Small intestine (tissue), 7 donors: ENCODE data around the gene DTNB. TPM values are rescaled to one million over a fixed set of nuclear protein-coding genes. Genes with fewer than 3 reads are reported as not detected.

Experiments used
- DNase-seq, 2 donors: peaks; one replicate each; pipeline versions ENCODE4 v3.0.0 to v3.0.0-alpha.2; 2013
- FAIRE-seq: peaks from 2 replicates; lab custom pipeline; 2012; peaks lifted over from hg19 to GRCh38; lab: Jason Lieb, UNC
- H3K27ac ChIP-seq, 3 donors: one replicate each; pipeline ENCODE4 v1.5.1; 2013; ENCODE audit warnings: low read length in 2 of 3, mild to moderate bottlenecking in 2 of 3, control low read depth in 1 of 3, inconsistent platforms in 1 of 3, low read depth in 1 of 3, moderate library complexity in 1 of 3
- H3K27me3 ChIP-seq, 3 donors: one replicate each; pipeline ENCODE4 v1.6.1; 2013; ENCODE audit warnings: low read length in 3 of 3, inconsistent platforms in 1 of 3; ENCODE audit not compliant: control insufficient read depth in 3 of 3, insufficient read depth in 3 of 3
- H3K36me3 ChIP-seq, 3 donors: one replicate each; pipeline ENCODE4 v1.6.1; 2013; ENCODE audit warnings: low read length in 3 of 3, inconsistent platforms in 1 of 3, low read depth in 1 of 3, mild to moderate bottlenecking in 1 of 3, moderate library complexity in 1 of 3; ENCODE audit not compliant: control insufficient read depth in 3 of 3, insufficient read depth in 2 of 3
- H3K4me1 ChIP-seq, 3 donors: one replicate each; pipeline ENCODE4 v1.6.1; 2013; ENCODE audit warnings: low read length in 2 of 3, inconsistent platforms in 1 of 3, low read depth in 1 of 3, mild to moderate bottlenecking in 1 of 3, moderate library complexity in 1 of 3; ENCODE audit not compliant: control insufficient read depth in 3 of 3, insufficient read depth in 2 of 3
- H3K4me3 ChIP-seq, 3 donors: one replicate each; pipeline ENCODE4 v1.5.1; 2013; ENCODE audit warnings: low read length in 3 of 3, control low read depth in 1 of 3, inconsistent platforms in 1 of 3, low read depth in 1 of 3, mild to moderate bottlenecking in 1 of 3, moderate library complexity in 1 of 3
- H3K9me3 ChIP-seq, 2 donors: one replicate each; pipeline ENCODE4 v1.6.1; 2013; ENCODE audit warnings: low read depth in 1 of 2, low read length in 1 of 2; ENCODE audit not compliant: control insufficient read depth in 2 of 2, insufficient read depth in 1 of 2
- WGBS, 3 donors: extraction: QIAGEN DNeasy Blood & Tissue Kit; methylation state at CpG; one replicate each; pipeline ENCODE4 v1.1.7; 2013; 5-methylcytosine and 5-hydroxymethylcytosine counted together
- polyA plus RNA-seq, 4 donors: library from polyadenylated mRNA; stranded (reverse) in 3 of 4; unstranded in 1 of 4; fragments of 200-250 nt in 3 of 4; fragments of 120-200 nt in 1 of 4; gene quantifications; one replicate each; pipeline versions ENCODE4 v1.2.1 to v1.2.3, GENCODE V29; 2013
- donor health status: healthy with polysubstance abuse.
- donor health status: control.
- donor health status: control.
- donor health status: Bipolar disorder and iron deficiency.
- donor health status: healthy.

The DTNB gene
- polyA plus RNA-seq, 4 donors = 2.4 to 9.7 (median 4.4) TPM

DNA sequence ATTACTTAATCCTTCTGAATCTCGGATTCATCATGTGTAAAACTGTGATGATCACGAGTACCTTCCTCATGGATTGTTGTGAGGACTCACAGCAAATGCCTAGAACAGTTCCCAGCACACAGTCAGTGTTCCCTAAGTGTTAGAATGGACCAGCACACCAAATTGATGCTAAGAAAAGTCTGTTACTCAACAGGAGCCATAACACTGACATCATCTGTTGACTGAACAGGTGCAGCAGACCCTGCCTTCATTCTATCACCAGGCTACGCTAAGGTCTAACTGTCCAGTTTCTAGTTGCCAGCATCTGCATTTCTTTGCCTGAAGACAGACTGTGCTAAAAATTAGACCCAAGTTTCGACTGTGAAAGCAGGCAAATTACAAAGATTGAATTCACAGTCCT, 18.6 kb downstream of the DTNB start:
- no peaks in the 10 kb centered on the region for H3K27me3 ChIP-seq
- FAIRE-seq = no peak
- WGBS, 3 donors = 92 to 94% (median 93%) methylated on average over 4 of the region's 4 CpGs
- H3K4me3 ChIP-seq = no peak overlapping the region
- no peaks in the 10 kb centered on the region for H3K9me3 ChIP-seq
- no peaks in the 10 kb centered on the region for H3K36me3 ChIP-seq
- no peak for DNase-seq
- H3K4me1 ChIP-seq = no peaks in the 10 kb centered on the region
- no peak overlapping the region for H3K27ac ChIP-seq

DNA sequence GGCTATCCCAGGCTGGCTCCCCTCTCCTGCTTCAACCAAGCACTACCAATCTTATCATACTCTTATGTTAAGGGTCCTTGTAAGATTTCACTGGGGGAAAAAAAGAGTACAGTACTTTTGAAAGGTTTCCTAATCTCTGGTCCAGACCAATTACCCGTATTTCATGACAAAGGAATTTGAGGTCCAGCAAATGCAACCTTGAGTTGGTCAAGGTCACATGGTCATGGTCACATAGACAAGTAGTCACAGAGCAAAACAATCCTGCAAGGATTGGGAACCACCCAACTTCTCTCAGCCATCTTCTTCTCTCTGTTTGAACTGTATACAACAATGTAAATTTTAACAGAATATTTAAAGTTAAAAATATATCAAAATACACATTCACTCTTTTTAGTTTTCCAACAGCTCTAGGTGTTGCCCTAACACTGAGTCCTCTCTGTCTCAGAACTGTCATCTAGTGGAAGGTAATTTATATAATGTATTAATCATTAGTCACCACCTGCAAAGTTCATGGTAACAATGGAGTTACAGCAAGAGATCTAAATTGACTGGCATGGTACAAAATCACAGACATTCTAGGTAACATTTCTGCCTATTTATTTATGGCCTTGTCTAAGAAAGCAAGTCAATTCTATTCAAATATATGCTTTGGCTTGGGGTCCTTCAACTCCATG, 21.5 kb downstream of the DTNB start:
- FAIRE-seq (no peak), DNase-seq (no peak)
- 78 to 92% (median 81%) methylated on average over 1 of the region's 1 CpG for WGBS, 3 donors
- Histone ChIP-seq H3K4me3 (no peak overlapping the region), H3K9me3 (no peaks in the 10 kb centered on the region), H3K36me3 (no peaks in the 10 kb centered on the region), H3K27me3 (no peaks in the 10 kb centered on the region), H3K27ac (no peak overlapping the region), H3K4me1 (no peaks in the 10 kb centered on the region)

DNA sequence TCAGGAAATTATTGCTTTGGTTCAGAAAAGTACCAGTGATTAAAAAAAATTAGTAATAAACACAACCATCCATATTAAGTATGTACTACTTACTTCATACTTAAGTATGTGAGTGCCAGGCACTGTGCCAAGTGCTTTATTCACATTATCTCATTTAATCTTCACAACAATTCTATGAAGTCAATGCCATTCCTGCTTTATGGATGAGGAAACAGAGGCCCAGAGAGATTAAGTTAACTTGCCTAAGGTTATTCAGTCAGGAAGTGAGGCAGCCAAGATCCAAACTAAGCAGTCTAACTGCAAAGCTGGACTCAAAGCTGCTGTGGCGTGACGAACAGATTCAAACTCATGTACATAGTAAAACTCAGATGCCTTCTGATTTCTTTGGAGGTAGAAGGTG, 22.3 kb downstream of the DTNB start:
- WGBS, 3 donors = 69 to 94% (median 72%) methylated on average over 2 of the region's 2 CpGs
- FAIRE-seq (no peak), DNase-seq (peak in 1 of 2 donors; percentile 24)
- no peaks in the 10 kb centered on the region for H3K36me3 ChIP-seq
- H3K9me3 ChIP-seq = no peaks in the 10 kb centered on the region
- no peaks in the 10 kb centered on the region for H3K27me3 ChIP-seq
- no peaks in the 10 kb centered on the region for H3K4me1 ChIP-seq
- H3K4me3 ChIP-seq = no peak overlapping the region
- H3K27ac ChIP-seq = no peak overlapping the region

DNA sequence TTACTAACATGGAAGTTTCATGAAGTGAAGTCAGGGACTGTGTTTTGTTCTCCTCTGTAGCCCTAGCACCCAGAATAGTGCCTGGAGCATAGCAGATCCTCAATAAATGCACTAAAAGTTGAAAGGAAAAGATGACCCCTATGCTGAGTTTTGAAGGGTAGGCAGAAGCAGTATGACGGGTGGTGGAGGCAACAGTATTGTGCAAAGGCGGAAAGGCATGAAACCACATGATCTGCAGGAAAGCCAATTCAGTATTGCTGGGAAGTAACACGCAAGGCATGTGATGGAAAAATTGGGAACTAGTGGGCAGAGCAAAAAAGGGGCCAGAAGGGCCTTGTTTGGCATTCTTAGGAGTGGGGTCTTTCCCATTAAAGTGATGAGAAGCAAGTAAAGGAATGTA, 23.1 kb downstream of the DTNB start:
- H3K9me3 ChIP-seq = no peaks in the 10 kb centered on the region
- H3K36me3 ChIP-seq = no peaks in the 10 kb centered on the region
- H3K27ac ChIP-seq = no peak overlapping the region
- DNase-seq (no peak), FAIRE-seq (no peak)
- no peak overlapping the region for H3K4me3 ChIP-seq
- WGBS, 3 donors = 93 to 99% (median 93%) methylated on average over 3 of the region's 3 CpGs
- no peaks in the 10 kb centered on the region for H3K4me1 ChIP-seq
- H3K27me3 ChIP-seq = no peaks in the 10 kb centered on the region

DNA sequence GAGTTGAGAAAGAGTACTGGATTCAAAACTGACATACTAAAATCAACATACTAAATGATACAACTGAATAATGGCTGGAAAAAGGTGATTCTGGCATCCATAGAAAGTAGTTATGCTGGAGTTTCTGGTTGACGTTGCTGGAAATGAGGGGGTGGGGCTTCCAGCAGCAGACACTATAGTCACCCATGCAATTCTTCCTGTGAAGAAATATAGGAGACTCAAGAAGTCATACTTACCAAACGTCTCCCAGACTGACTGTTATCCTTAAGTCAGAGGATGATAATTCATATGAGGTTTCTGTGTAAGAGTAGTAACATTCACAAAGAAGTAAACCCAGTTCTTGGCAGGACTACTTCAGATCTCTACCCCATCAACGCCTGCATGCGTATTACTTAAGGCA, 23.6 kb downstream of the DTNB start:
- FAIRE-seq (no peak), DNase-seq (no peak)

DNA sequence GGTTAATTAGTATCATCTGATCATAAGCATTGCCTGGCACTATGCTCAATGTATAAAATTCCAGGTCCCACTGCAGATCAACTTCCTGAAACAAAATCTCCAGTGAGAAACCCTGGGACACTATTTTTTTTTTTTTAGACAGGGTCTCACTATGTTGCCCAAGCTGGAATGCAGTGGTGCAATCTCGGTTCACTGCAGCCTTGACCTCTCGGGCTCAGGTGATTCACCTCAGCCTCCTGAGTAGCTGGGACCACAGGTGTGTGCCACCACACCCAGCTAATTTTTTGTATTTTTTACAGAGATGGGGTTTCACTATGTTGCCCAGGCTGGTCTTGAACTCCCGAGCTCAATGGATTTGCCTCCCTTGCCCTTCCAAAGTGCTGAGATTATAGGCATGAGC, 31.1 kb downstream of the DTNB start:
- DNase-seq = no peak
- Histone ChIP-seq H3K27me3 (no peaks in the 10 kb centered on the region), H3K4me1 (no peaks in the 10 kb centered on the region), H3K9me3 (no peaks in the 10 kb centered on the region), H3K36me3 (no peaks in the 10 kb centered on the region), H3K4me3 (no peak overlapping the region), H3K27ac (no peak overlapping the region)
- FAIRE-seq = no peak
- WGBS, 3 donors = 89 to 96% (median 96%) methylated on average over 3 of the region's 3 CpGs

More for the DNA sequence above, 23.6 kb downstream of the DTNB start:
- Histone ChIP-seq H3K27ac (no peak overlapping the region), H3K27me3 (no peaks in the 10 kb centered on the region), H3K4me1 (no peaks in the 10 kb centered on the region), H3K36me3 (no peaks in the 10 kb centered on the region), H3K9me3 (no peaks in the 10 kb centered on the region), H3K4me3 (no peak overlapping the region)
- WGBS, 3 donors = 80 to 91% (median 88%) methylated on average over 4 of the region's 4 CpGs

DNA sequence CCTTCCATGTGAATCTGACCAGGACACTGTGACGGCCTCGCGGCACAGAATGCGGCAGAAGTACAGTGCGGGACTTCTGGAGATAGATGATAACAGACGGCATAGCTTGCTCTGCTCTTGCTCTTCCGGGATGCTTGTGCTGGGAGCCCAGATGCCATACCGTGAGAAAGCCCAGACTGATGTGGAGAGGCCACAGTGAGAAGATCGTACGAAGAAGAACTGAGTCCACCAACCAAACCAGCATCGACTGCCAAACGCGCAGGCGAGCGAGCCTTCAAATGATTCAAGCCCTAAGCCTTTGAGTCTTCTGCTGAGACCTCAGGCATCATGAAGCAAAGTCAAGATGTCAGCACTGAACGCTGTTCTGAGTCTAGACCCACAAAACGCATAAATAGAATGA, 33.7 kb downstream of the DTNB start:
- DNase-seq (no peak), FAIRE-seq (no peak)
- no peaks in the 10 kb centered on the region for H3K27me3 ChIP-seq
- 96 to 98% (median 96%) methylated on average over 17 of the region's 17 CpGs for WGBS, 3 donors
- H3K9me3 ChIP-seq = no peaks in the 10 kb centered on the region
- H3K36me3 ChIP-seq = no peaks in the 10 kb centered on the region
- H3K27ac ChIP-seq = no peak overlapping the region
- no peak overlapping the region for H3K4me3 ChIP-seq
- H3K4me1 ChIP-seq = no peaks in the 10 kb centered on the region

DNA sequence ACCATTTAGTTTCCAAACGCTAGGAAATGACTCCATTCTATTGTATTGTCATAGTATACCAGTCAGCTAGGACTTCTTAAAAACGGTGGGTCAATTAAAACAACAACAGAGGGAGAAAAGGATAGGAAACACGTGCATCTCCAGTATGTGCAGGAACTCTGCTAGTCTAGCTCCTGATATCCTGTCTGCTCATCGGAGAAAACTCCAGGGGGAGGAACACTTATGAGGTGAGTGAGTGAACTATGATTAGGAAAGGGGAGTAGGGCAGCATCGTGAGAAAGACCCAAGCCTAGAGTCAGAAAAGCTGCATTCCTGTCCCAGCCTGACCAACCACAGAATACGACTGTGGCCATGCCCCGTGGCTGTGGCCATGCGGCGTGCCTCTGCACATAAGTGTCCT, 34.2 kb downstream of the DTNB start:
- Histone ChIP-seq H3K9me3 (no peaks in the 10 kb centered on the region), H3K4me3 (no peak overlapping the region), H3K4me1 (no peaks in the 10 kb centered on the region), H3K36me3 (no peaks in the 10 kb centered on the region), H3K27ac (no peak overlapping the region), H3K27me3 (no peaks in the 10 kb centered on the region)
- no peak for FAIRE-seq
- no peak for DNase-seq
- 88 to 93% (median 91%) methylated on average over 9 of the region's 9 CpGs for WGBS, 3 donors

DNA sequence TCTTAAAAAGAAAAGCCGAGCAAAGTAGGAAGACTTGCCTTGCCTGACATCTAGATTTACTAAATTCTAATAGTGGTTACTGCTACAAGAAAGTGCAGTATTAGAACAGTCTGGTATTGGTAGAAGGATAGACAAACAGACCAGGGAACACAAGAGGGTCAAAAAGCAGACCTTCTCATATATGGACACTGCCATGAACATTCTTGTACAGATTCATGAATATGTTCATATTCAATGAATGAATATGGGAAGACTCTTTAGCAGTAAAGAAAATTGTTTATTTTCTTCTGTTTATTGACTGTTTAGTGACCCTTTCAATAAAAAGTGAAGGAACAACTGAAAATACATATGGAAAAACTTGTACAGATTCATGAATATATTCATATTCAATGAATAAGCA, 37.6 kb downstream of the DTNB start:
- WGBS, 3 donors = 96 to 100% (median 100%) methylated on average over 1 of the region's 1 CpG
- Histone ChIP-seq H3K4me1 (no peaks in the 10 kb centered on the region), H3K27me3 (no peaks in the 10 kb centered on the region), H3K27ac (no peak overlapping the region), H3K4me3 (no peak overlapping the region), H3K36me3 (no peaks in the 10 kb centered on the region), H3K9me3 (no peaks in the 10 kb centered on the region)
- FAIRE-seq = no peak
- no peak for DNase-seq
